Measurements from ENCODE around the gene ZRANB3. TPM values are rescaled to one million over a fixed set of nuclear protein-coding genes. Genes with fewer than 3 reads are reported as not detected.

The ZRANB3 gene
- polyA plus RNA-seq, 1 donor from 2014 or later: 3.8 TPM

DNA sequence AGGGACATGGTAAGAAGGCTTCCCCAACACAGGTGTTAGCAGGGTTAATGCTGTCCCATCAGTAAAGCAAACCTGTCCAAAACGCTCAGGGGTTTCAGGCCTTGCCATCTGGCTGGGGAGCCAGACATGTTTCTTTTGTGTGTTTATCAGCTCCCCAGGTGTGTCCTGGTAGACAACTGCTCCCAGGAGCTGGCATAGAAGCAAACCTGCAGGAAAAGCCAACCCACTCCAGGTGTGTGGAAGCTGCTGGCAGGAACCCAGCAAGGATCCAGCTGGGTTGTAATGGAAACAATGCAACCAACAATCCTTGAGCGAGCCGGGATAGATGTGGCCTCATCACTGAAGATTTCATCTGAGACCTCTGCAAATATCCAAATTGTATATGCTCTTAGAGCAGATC lies 355.8 kb downstream of the ZRANB3 start:
- H3K27ac Mint-ChIP-seq: no peak overlapping the region
- H3K4me1 Mint-ChIP-seq: peaks cover 0 to 2% (median 0%) of the 10 kb centered on the region in 3 donors
- H3K9me3 Mint-ChIP-seq: peaks cover 2 to 5% (median 3%) of the 10 kb centered on the region in 3 donors
- H3K27me3 Mint-ChIP-seq: no peaks in the 10 kb centered on the region
- H3K36me3 Mint-ChIP-seq: peaks cover 33% of the 10 kb centered on the region
- no peak overlapping the region for H3K4me3 Mint-ChIP-seq

DNA sequence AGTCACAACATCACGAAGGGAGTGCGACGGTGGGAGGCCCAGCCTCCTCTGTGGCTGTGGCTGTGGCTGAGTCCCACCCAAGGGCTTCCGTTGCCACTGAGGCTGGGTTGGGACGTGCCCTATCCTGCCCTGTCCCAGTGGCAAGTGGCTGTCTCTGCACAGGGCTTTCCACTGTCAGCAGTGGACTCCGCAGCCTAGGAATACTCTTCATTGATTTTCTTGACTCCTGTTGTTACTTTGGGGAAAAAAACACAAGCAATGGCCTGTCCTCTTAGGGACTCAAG lies 356.3 kb downstream of the ZRANB3 start:
- Mint-ChIP-seq H3K4me3 (no peak overlapping the region), H3K36me3 (peaks cover 35% of the 10 kb centered on the region), H3K27me3 (no peaks in the 10 kb centered on the region), H3K9me3 (peaks cover 2 to 5% (median 3%) of the 10 kb centered on the region in 3 donors), H3K4me1 (peaks cover 0 to 2% (median 0%) of the 10 kb centered on the region in 3 donors), H3K27ac (no peak overlapping the region)

DNA sequence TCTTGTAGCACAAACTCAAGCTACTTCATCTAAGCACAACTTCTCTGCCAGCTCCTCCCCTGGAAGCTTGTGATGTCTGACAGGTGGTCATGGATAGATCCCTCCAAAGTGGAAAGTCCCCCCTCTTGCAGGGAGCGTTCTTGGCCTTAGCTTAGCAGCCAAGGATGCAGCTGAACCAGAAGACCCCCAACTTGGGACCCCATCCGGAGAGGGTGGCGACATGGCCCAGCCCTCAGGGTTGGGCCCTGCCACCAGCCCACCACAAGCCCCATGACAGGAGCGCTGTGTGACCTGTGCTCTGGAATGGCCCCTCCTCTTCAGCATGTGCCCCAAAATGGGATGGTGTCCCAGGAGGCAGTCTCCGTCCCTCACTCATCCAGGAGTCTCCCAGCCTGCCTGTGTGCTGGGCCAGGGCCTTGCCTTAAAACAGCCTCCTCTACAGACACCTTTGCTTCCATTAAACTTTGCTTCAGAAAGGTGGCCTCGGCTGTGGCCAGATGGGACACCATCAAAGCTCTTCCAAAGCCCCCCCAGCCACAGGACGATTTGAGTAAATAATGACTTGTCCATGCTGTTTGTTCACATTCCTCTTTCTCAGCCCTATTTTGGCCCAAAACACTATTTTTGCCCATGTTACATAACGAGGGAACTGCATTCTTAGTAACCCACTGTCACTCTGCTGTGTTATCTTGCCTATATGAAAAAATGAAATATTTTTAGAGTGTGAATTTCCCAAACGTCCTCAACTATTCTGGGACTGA lies 356.8 kb downstream of the ZRANB3 start:
- Mint-ChIP-seq H3K27me3 (no peaks in the 10 kb centered on the region), H3K36me3 (peaks cover 37% of the 10 kb centered on the region), H3K9me3 (peaks cover 2 to 5% (median 3%) of the 10 kb centered on the region in 3 donors), H3K4me3 (peak overlapping the region in 1 of 4 donors; percentile 52), H3K4me1 (no peaks in the 10 kb centered on the region), H3K27ac (no peak overlapping the region)

DNA sequence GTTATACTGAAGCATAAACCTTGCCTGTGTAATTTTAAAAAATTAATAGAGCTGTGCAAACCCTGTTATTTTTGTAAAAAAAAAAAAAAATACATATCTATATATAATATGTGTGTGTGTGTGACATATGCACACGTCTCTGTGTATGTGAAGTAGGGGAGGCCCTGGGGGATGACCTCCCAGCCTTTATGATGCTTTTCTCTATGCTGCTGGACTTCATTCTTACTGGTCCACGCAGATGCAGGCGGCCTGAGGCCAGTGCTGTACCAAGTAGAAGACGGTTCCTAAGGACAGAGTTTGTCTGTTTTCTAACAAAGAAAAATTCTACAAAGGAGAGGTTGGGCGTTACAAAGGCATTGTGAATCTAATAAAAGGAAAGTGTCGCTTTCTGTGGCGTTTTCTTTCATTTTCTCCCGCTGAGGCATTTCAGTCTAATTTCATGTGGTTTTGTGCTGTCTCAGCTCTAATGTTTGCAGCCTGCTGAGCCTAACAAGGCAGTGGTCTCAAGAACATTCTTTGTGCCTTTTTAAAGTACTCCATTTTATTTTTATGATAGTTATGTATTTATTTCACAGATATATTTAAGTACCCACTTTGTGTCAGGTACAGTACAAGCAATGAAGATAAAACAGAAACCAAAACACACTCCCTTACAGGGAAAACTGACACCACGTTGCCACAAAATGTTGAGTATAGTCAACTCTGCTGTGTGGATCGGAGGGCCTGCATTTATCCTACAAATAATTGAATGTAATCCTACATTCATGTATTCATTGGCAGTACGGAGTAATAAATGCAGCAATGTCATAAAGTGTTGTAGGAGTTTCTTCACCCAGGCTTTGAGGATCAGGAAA lies 360.9 kb downstream of the ZRANB3 start:
- Mint-ChIP-seq H3K4me1 (no peaks in the 10 kb centered on the region), H3K27me3 (no peaks in the 10 kb centered on the region), H3K27ac (no peak overlapping the region), H3K36me3 (peaks cover 30% of the 10 kb centered on the region), H3K9me3 (no peaks in the 10 kb centered on the region), H3K4me3 (no peak overlapping the region)

DNA sequence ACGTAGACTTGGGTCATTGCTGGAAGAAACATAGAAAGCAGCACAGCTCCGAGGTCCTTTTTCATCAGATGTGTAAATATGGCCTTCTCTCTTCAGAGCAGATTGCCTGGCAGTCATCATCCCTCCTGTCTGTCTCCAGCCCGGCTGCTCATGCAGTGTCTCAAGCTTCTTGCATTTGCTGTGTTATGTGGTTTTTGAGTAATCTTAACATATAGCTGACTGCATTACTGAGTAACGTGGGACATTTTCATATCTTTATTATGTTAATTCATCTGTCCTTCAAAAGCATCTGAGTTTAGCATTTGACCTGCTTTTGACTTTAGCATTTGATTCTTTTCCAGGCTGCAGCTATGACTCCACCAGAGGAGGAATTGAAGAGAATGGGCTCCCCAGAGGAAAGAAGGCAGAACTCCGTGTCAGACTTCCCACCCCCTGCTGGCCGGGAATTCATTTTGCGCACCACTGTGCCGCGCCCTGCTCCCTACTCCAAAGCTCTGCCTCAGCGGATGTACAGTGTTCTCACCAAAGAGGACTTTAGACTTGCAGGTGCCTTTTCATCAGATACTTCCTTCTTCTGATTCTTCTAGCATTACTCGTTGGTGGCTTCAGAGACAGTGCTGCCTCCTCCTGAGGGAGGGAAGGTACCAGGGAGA lies 362.7 kb downstream of the ZRANB3 start:
- peak overlapping the region in 2 of 4 donors; percentile 13 to 28 for H3K4me3 Mint-ChIP-seq
- peak overlapping the region in 1 of 3 donors; percentile 7 for H3K27ac Mint-ChIP-seq
- no peaks in the 10 kb centered on the region for H3K4me1 Mint-ChIP-seq
- H3K36me3 Mint-ChIP-seq: peaks cover 30% of the 10 kb centered on the region
- H3K27me3 Mint-ChIP-seq: no peaks in the 10 kb centered on the region
- H3K9me3 Mint-ChIP-seq: no peaks in the 10 kb centered on the region

DNA sequence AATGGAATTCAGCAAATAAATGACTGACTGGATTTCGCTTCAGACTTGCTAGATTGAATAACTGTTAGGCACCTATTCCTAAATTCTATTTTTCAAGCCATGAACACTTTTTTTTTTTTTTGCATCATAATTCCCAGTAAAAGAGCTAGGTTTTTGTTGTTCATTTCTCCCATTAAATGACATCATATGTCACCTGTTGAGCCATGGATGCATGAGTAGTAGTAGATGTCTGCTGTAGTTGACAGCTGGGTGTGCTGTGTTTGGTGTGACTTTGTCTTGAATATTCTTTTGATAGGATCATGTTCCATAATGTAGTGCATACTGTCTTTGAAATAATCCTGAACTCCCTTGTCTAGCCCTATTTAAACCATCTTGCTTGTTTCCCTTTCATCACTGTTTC lies 363.7 kb downstream of the ZRANB3 start:
- H3K27ac Mint-ChIP-seq: peak overlapping the region in 1 of 3 donors; percentile 65
- H3K36me3 Mint-ChIP-seq: peaks cover 29% of the 10 kb centered on the region
- H3K4me1 Mint-ChIP-seq: peaks cover 0 to 3% (median 0%) of the 10 kb centered on the region in 3 donors
- H3K4me3 Mint-ChIP-seq: no peak overlapping the region
- no peaks in the 10 kb centered on the region for H3K9me3 Mint-ChIP-seq
- no peaks in the 10 kb centered on the region for H3K27me3 Mint-ChIP-seq

DNA sequence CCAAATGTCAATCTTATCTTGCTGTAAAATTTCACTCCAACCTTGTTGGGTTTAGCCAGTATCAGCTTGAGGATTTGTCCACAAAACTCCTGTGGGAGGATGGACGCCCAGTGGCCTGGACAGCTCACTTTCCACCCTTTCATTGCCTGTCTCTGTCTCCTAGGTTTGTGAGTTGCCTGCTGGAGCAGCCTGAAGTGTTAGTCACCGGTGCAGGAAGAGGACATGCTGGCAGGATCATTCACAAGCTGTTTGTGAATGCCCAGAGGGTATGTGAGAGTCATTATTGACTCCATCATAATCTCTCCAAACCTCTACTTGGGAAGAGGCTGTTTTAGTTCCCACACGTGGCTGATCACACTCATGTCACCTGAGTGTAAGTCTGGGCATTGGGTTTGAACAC lies 366.6 kb downstream of the ZRANB3 start:
- no peaks in the 10 kb centered on the region for H3K27me3 Mint-ChIP-seq
- H3K27ac Mint-ChIP-seq: no peak overlapping the region
- peaks cover 23% of the 10 kb centered on the region for H3K36me3 Mint-ChIP-seq
- H3K4me3 Mint-ChIP-seq: no peak overlapping the region
- no peaks in the 10 kb centered on the region for H3K9me3 Mint-ChIP-seq
- peaks cover 0 to 3% (median 0%) of the 10 kb centered on the region in 3 donors for H3K4me1 Mint-ChIP-seq

DNA sequence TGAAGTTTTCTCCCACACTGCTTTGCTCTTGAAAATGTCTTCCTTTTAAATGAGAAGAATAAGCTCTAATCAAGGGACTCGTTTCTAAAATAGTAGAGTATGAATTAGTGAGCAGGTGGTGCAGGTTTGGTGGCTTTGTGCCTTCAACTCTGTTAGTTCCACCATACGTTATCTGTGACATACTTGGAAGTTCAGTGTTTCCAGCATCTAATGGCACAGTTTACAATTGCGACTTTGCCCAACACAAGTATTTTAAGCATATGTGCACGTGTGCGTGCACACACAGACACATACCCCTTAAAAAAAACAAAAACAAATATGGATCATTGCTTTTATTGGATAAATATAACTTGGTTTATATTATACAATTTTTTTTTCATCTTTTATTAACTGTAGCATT lies 367.1 kb downstream of the ZRANB3 start:
- H3K36me3 Mint-ChIP-seq: peaks cover 25% of the 10 kb centered on the region
- no peak overlapping the region for H3K4me3 Mint-ChIP-seq
- peaks cover 0 to 3% (median 0%) of the 10 kb centered on the region in 3 donors for H3K4me1 Mint-ChIP-seq
- H3K27me3 Mint-ChIP-seq: no peaks in the 10 kb centered on the region
- H3K9me3 Mint-ChIP-seq: no peaks in the 10 kb centered on the region
- no peak overlapping the region for H3K27ac Mint-ChIP-seq

DNA sequence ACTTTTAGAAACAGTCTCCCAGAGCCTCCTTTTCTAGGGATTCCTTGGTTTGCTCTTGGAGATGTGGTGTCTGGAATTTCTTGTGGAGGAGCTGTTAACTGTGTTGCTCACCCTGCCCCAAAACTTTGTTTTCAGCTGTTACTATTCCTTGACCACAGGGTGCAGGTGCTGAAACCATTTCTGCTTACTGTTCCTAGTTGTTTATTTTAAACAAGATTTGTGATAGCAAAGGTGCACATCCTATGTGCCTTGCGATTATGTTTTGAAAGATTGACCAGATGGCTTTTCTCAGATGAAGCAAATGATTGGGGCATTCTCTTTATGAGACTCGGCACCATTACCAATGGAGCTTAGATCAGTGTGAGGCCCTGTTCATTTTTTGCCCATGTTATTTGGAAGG lies 367.7 kb downstream of the ZRANB3 start:
- Mint-ChIP-seq H3K4me1 (peaks cover 0 to 3% (median 0%) of the 10 kb centered on the region in 3 donors), H3K27me3 (no peaks in the 10 kb centered on the region), H3K36me3 (peaks cover 26% of the 10 kb centered on the region), H3K4me3 (no peak overlapping the region), H3K27ac (peak overlapping the region in 2 of 3 donors; percentile 54 to 59), H3K9me3 (no peaks in the 10 kb centered on the region)

DNA sequence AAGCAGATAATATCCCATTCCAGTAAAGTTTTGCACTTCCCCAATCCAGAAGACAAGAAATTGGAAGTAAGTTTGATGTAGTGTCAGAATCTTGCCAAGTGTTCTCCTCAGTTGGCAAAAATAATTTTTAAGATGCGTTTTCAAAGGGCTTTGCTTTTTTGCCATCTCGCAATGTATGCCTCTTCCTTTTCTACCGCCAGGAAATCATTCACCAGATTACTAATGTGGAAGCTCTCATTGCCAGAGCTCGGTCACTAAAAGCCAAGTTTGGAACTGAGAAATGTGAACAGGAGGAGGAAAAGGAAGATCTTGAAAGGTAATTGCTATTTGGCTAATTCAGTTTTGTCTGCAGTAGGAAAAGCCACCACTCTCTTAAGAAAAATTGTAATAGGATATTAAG lies 368.2 kb downstream of the ZRANB3 start:
- H3K36me3 Mint-ChIP-seq: peaks cover 22% of the 10 kb centered on the region

DNA sequence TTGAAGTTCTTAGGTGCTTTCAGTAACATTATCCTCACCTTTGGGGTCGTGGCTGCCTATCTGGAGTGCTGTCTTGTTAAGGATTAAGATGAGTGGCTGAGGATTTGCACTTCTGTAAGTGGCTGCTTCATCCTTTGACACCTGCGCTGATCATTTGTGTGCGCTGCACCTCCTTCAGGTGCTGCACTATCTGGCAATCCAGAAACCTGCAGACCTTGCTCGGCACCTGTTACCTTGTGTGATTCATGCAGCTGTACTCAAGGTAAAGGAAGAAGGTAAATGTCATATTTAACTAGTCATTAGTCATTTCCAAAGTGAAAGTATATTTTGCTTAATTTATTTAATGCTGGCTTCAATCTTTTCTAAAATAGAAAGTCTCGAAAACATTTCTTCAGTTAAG lies 368.6 kb downstream of the ZRANB3 start:
- Mint-ChIP-seq H3K4me3 (no peak overlapping the region), H3K27me3 (no peaks in the 10 kb centered on the region), H3K4me1 (peaks cover 0 to 3% (median 0%) of the 10 kb centered on the region in 3 donors), H3K36me3 (peaks cover 22% of the 10 kb centered on the region), H3K27ac (no peak overlapping the region), H3K9me3 (no peaks in the 10 kb centered on the region)

More for the DNA sequence above, 368.2 kb downstream of the ZRANB3 start:
- Mint-ChIP-seq H3K4me3 (no peak overlapping the region), H3K4me1 (peaks cover 0 to 3% (median 0%) of the 10 kb centered on the region in 3 donors), H3K9me3 (no peaks in the 10 kb centered on the region), H3K27ac (peak overlapping the region in 1 of 3 donors; percentile 54), H3K27me3 (no peaks in the 10 kb centered on the region)

DNA sequence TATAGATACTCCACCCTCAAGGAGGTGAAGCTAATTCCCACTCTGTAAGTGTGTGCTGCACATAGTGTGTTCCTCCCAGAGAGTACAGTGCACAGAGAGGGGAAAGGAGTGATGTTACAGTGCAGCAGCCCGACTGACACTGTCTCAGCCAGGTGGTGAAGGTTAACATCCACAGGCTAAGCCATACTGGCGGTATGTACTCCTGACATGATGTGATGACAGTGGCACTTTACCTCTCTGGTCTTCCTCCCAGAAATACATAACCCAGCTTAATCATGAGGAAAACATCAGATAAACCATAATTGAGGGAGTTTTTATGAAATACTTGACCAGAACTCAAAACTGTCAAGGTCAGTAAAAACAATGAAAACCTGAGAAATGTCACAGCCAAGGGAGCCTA lies 371.8 kb downstream of the ZRANB3 start:
- H3K27ac Mint-ChIP-seq: no peak overlapping the region

DNA sequence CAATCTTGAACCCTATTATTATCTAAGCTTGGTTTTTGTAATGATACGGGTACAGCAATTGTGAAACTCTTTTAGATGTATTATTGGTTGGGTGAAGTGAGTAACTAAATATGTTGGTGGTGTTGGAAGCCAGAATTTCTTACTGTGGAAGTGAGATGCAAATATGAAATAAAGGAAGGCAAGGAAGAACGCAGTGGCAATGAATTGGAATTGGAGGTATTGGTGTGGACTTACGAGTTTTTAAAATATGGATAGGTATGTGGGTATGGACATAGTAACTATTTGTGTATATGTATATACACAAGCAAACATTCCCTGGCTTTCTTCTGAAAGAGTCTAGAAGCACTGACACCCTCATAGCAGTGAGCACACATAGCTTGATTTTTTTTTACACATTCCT lies 373.2 kb downstream of the ZRANB3 start:
- Mint-ChIP-seq H3K36me3 (peaks cover 17% of the 10 kb centered on the region), H3K4me1 (peaks cover 0 to 6% (median 0%) of the 10 kb centered on the region in 3 donors), H3K27me3 (no peaks in the 10 kb centered on the region), H3K4me3 (no peak overlapping the region), H3K9me3 (no peaks in the 10 kb centered on the region), H3K27ac (no peak overlapping the region)

More for the DNA sequence above, 371.8 kb downstream of the ZRANB3 start:
- H3K27me3 Mint-ChIP-seq: no peaks in the 10 kb centered on the region
- H3K9me3 Mint-ChIP-seq: no peaks in the 10 kb centered on the region
- H3K36me3 Mint-ChIP-seq: peaks cover 19% of the 10 kb centered on the region
- H3K4me1 Mint-ChIP-seq: peaks cover 0 to 6% (median 0%) of the 10 kb centered on the region in 3 donors
- no peak overlapping the region for H3K4me3 Mint-ChIP-seq

DNA sequence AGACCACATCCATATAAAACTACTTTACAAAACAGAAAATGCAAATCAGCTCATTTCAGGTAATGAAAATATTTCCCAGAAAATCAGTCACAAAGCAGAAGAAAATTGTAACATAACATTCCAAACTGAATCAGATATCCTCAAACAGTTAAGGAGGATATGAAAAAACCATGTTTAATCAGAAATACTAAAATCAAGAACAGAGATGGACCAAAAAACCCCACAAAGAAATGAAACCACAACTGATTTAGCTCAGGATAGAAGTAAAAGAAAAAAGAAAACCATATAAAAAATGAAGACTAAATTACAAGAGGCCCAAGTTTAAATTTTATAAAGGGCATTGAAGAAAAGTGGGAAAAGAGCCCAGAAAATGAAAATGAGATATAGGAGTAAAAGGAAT lies 376.1 kb downstream of the ZRANB3 start:
- Mint-ChIP-seq H3K36me3 (peaks cover 16% of the 10 kb centered on the region), H3K27ac (peak overlapping the region in 1 of 3 donors; percentile 64), H3K9me3 (no peaks in the 10 kb centered on the region), H3K4me1 (peaks cover 0 to 3% (median 0%) of the 10 kb centered on the region in 3 donors), H3K27me3 (no peaks in the 10 kb centered on the region), H3K4me3 (no peak overlapping the region)

DNA sequence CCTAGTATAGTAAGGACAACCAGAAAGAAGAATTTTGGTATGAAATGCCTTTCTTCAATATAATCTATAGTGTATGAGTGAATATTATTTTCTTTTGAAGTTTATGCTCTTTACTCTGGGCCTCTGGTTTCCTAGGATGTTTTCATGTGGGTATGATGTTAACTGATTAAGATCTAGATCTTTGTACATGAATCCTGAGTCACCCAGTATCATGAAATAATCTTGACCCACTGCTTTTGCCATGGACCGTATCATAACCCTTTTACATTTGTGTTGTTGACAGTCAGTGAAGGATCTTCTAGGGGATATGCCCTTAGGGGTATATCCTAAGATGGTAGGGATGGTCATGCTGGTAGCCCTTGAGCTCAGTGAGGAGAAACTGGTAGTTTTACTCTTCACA lies 378.7 kb downstream of the ZRANB3 start:
- peaks cover 0 to 3% (median 1%) of the 10 kb centered on the region in 3 donors for H3K4me1 Mint-ChIP-seq
- H3K27ac Mint-ChIP-seq: no peak overlapping the region
- H3K9me3 Mint-ChIP-seq: no peaks in the 10 kb centered on the region
- H3K4me3 Mint-ChIP-seq: no peak overlapping the region
- no peaks in the 10 kb centered on the region for H3K27me3 Mint-ChIP-seq
- H3K36me3 Mint-ChIP-seq: peaks cover 10% of the 10 kb centered on the region

All from IgD-negative memory B cell (primary cell).